Esophagus muscularis mucosa (tissue), 3 donors: ENCODE data around the gene LRRTM4.

Source experiments
- CTCF ChIP-seq, 3 experiments: fragments of 200-600 bp in 2 of 3; fragments of 450-650 bp in 1 of 3; sonication (generic) in 2 of 3; IDR thresholded peaks; one replicate each; pipeline ENCODE4 v1.5.1; 2017 to 2019; ENCODE audit warnings: antibody characterized with exemption in 3 of 3, mild to moderate bottlenecking in 2 of 3, moderate library complexity in 1 of 3
- POLR2A ChIP-seq: fragments of 450-650 bp; IDR thresholded peaks from one replicate; pipeline ENCODE4 v1.6.1; 2017; ENCODE audit warnings: antibody characterized with exemption, moderate library complexity, mild to moderate bottlenecking, low read depth
- POLR2AphosphoS5 ChIP-seq, 2 donors: sonication (generic); formaldehyde crosslinking; IDR thresholded peaks; one replicate each; pipeline ENCODE4 v1.6.1; 2017; ENCODE audit warnings: antibody characterized with exemption in 2 of 2

GRCh38 chr2:77521548-77521891 is 656 bp downstream of the LRRTM4 start:
- TF ChIP-seq CTCF (IDR thresholded peaks at IDR 0.05) (no peak), POLR2AphosphoS5 (IDR thresholded peaks at IDR 0.05) (no peak), POLR2A (no peak)
